Dendritic cell treated with granulocyte-macrophage colony-stimulating factor and Interleukin-4, amounts not matched to agents 40 ng/mL and 50 ng/mL, for 4 days (primary cell): ENCODE results near the gene PIK3R6.

ENCODE experiments used
- H3K27ac Mint-ChIP-seq: one replicate; pipeline ENCODE4 v1.8.0; 2022; ENCODE audit warnings: mild to moderate bottlenecking, mixed read lengths
- H3K27me3 Mint-ChIP-seq: one replicate; pipeline ENCODE4 v1.8.0; 2022; ENCODE audit warnings: mild to moderate bottlenecking, mixed read lengths
- H3K36me3 Mint-ChIP-seq: one replicate; pipeline ENCODE4 v1.8.0; 2022; ENCODE audit warnings: low read depth, mixed read lengths
- H3K4me1 Mint-ChIP-seq: one replicate; pipeline ENCODE4 v1.8.0; 2022; ENCODE audit warnings: low read depth, mixed read lengths
- H3K4me3 Mint-ChIP-seq: one replicate; pipeline ENCODE4 v1.8.0; 2022; ENCODE audit warnings: mild to moderate bottlenecking, moderate library complexity, mixed read lengths
- H3K9me3 Mint-ChIP-seq: one replicate; pipeline ENCODE4 v1.8.0; 2022; ENCODE audit warnings: mixed read lengths
- intact Hi-C: fragments of 100-400 bp; cut with micrococcal nuclease; formaldehyde crosslinking; loops from one replicate; pipeline ENCODE4 v1.15.0; 2022

PIK3R6 gene

DNA sequence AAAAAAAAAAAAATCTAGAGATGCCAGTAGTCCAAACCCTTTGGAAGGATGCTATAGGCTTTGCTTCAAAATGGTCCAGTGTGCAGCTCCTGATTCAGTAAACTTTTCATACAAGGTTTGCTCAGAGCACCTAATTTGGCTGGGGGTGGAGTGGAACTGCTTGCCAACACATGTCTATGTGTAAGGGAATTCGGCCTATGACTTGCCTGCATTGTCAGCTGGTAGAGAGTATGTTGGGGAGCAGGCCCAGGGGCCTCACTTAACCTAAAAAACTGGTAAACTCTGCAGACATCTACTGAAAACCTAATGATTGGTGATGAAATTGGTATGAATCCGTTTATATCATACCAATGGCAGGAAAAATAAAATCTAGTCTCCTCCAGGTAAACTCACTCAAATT lies 66.8 kb downstream of the PIK3R6 start:
- Mint-ChIP-seq H3K27me3 (no peaks in the 10 kb centered on the region), H3K9me3 (no peaks in the 10 kb centered on the region), H3K36me3 (peaks cover 87% of the 10 kb centered on the region), H3K4me3 (no peak overlapping the region), H3K27ac (no peak overlapping the region), H3K4me1 (peaks cover 9% of the 10 kb centered on the region)
- intact Hi-C loops = loop anchor here (10.0 kb wide), 1 partner anchor 94 kb away; no protein-coding TSS in a partner anchor

DNA sequence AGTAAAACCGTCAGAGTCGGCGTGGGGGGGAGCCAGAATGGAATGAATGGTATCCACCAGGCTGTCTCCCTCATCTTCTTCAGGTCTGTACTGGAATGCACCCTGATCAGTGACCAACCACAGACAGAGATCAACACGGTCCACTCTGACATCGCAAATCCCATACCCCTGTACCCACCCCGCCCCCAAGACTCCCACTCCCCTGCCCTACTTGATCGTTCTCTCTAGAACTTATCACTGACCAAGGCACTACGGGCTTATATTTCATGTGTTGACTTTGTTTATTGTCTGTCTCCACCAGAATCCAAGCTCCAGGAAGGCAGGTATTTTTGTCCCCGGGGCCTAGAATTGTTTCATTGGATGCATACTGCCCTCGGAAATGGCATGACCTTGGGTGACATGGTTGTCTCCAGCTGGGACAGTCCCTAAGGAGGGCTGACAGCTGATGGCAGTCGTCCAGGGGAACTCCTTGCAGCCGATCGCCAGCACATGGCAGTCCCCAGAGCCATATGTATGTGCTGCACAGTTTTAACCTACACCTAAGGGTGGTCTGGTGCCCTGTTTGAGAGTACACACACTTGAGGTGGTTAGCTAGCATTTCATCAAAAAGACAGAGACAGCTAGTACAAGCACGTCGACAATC lies 67.8 kb downstream of the PIK3R6 start:
- no peaks in the 10 kb centered on the region for H3K9me3 Mint-ChIP-seq
- H3K4me3 Mint-ChIP-seq = no peak overlapping the region
- intact Hi-C loops = loop anchor here (10.0 kb wide), 1 partner anchor 95 kb away; no protein-coding TSS in a partner anchor
- peaks cover 14% of the 10 kb centered on the region for H3K4me1 Mint-ChIP-seq
- no peak overlapping the region for H3K27ac Mint-ChIP-seq
- H3K36me3 Mint-ChIP-seq = peaks cover 87% of the 10 kb centered on the region
- no peaks in the 10 kb centered on the region for H3K27me3 Mint-ChIP-seq

- Mint-ChIP-seq H3K36me3 (peaks cover 82% of the 10 kb centered on the region), H3K4me3 (no peak within 1 kb of the TSS), H3K27me3 (no peaks in the 10 kb centered on the region), H3K9me3 (no peaks in the 10 kb centered on the region), H3K27ac (peak within 1 kb of the TSS; percentile 1), H3K4me1 (peaks cover 21% of the 10 kb centered on the region)
- intact Hi-C loops = no loop called here
Observed at GRCh38 chr17:8798846-8799569, 68.5 kb downstream of the PIK3R6 start, which contains the start of gene MFSD6L. TSS of gene MFSD6L (minus strand) at chr17:8799365. CDS start at chr17:8799120, 245 bp downstream.

GRCh38 chr17:8798176-8798845 lies 69.2 kb downstream of the PIK3R6 start:
- intact Hi-C loops = no loop called here
- peaks cover 75% of the 10 kb centered on the region for H3K36me3 Mint-ChIP-seq
- peaks cover 28% of the 10 kb centered on the region for H3K4me1 Mint-ChIP-seq
- peak overlapping the region; percentile 1 for H3K27ac Mint-ChIP-seq
- no peaks in the 10 kb centered on the region for H3K9me3 Mint-ChIP-seq
- H3K27me3 Mint-ChIP-seq = no peaks in the 10 kb centered on the region
- H3K4me3 Mint-ChIP-seq = no peak overlapping the region

DNA sequence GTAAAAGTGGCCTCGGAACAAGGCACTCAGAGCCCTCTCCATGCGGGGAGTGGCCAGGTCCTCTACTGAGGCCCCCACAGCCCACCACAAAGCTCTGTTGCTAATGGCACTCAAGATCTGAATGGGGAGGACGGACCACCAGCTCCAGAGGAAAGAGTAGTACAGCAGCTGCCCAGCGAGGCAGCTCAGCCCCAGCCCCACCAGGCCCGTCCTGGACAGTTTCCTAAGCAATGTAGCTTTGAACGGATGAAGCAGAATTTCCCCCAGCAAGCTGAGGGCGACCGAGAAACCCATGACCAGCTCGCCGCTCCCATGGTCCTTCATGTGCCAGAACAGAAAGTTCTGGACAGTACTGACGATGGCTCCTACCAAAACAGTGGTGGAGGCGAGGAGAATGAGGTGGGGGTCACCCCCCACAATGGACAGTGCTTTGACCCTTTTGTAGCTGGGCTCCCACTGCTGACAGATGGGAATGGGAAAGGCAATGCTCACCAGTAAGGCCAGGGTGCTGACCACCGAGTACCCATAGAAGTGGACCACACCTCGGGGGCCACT lies 69.8 kb downstream of the PIK3R6 start:
- Mint-ChIP-seq H3K27me3 (no peaks in the 10 kb centered on the region), H3K9me3 (no peaks in the 10 kb centered on the region), H3K27ac (peak overlapping the region; percentile 60), H3K4me1 (peaks cover 32% of the 10 kb centered on the region), H3K36me3 (peaks cover 69% of the 10 kb centered on the region), H3K4me3 (no peak overlapping the region)
- intact Hi-C loops = no loop called here

- H3K36me3 Mint-ChIP-seq = peaks cover 38% of the 10 kb centered on the region
- no peaks in the 10 kb centered on the region for H3K27me3 Mint-ChIP-seq
- peaks cover 8% of the 10 kb centered on the region for H3K9me3 Mint-ChIP-seq
- peaks cover 49% of the 10 kb centered on the region for H3K4me1 Mint-ChIP-seq
- intact Hi-C loops = no loop called here
- H3K4me3 Mint-ChIP-seq = no peak overlapping the region
- peak overlapping the region; percentile 65 for H3K27ac Mint-ChIP-seq
Observed at GRCh38 chr17:8794636-8795035, 72.8 kb downstream of the PIK3R6 start.

GRCh38 chr17:8793649-8794048 lies 73.8 kb downstream of the PIK3R6 start:
- H3K27ac Mint-ChIP-seq = peak overlapping the region; percentile 65
- intact Hi-C loops = no loop called here
- no peaks in the 10 kb centered on the region for H3K27me3 Mint-ChIP-seq
- H3K9me3 Mint-ChIP-seq = peaks cover 8% of the 10 kb centered on the region
- H3K4me3 Mint-ChIP-seq = no peak overlapping the region
- H3K36me3 Mint-ChIP-seq = peaks cover 29% of the 10 kb centered on the region
- H3K4me1 Mint-ChIP-seq = peaks cover 52% of the 10 kb centered on the region

GRCh38 chr17:8792646-8793045 lies 74.8 kb downstream of the PIK3R6 start:
- intact Hi-C loops = no loop called here
- Mint-ChIP-seq H3K4me3 (no peak overlapping the region), H3K27ac (peak overlapping the region; percentile 16)

DNA sequence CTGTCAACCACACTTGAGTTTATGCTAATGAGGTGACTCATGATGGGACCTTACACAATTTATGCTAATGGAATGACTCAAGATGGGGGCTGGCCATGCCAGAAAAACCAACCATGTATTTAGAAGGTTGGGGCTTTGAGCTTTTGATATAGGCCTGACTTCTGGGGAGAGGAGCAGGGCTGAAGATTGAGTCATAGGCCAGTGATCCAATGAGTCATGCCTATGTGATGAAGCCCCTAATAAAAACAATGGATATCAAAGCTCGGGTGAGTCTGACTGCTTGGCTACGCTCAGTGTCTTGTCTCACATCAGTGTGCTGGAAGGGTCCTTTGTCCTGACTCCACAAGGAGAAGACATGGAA lies 75.6 kb downstream of the PIK3R6 start:
- Mint-ChIP-seq H3K36me3 (peaks cover 11% of the 10 kb centered on the region), H3K27ac (peak overlapping the region; percentile 16), H3K4me1 (peaks cover 52% of the 10 kb centered on the region), H3K27me3 (no peaks in the 10 kb centered on the region), H3K9me3 (peaks cover 8% of the 10 kb centered on the region), H3K4me3 (no peak overlapping the region)
- intact Hi-C loops = no loop called here

More at GRCh38 chr17:8792646-8793045, 74.8 kb downstream of the PIK3R6 start:
- H3K27me3 Mint-ChIP-seq = no peaks in the 10 kb centered on the region
- peaks cover 19% of the 10 kb centered on the region for H3K36me3 Mint-ChIP-seq
- H3K9me3 Mint-ChIP-seq = peaks cover 8% of the 10 kb centered on the region
- peaks cover 52% of the 10 kb centered on the region for H3K4me1 Mint-ChIP-seq

- Mint-ChIP-seq H3K4me3 (no peak overlapping the region), H3K27me3 (no peaks in the 10 kb centered on the region), H3K36me3 (peaks cover 6% of the 10 kb centered on the region), H3K4me1 (peaks cover 52% of the 10 kb centered on the region), H3K27ac (no peak overlapping the region), H3K9me3 (peaks cover 8% of the 10 kb centered on the region)
- intact Hi-C loops = no loop called here
Observed at GRCh38 chr17:8791248-8791909, 76.1 kb downstream of the PIK3R6 start.

DNA sequence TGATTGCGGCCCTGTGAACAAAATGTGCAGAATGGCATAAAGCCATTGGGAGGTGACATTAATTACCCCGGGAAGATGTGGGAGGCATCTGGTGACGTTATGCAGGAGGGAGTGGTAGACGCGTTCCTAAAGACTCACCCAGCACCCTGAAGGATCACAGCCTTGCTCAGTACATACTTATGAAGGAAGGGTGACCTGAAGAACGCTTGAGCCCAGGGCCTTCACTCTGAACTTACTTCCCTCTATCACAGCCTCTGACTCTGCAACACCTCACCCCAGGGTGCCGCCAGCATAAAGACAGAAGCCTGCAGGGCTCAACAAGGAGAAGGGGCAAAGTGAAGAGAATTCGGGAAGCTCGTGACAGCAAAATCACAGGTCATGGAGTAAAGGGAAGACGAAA lies 77.7 kb downstream of the PIK3R6 start:
- Mint-ChIP-seq H3K9me3 (peaks cover 8% of the 10 kb centered on the region), H3K4me1 (peaks cover 44% of the 10 kb centered on the region), H3K27me3 (no peaks in the 10 kb centered on the region), H3K36me3 (no peaks in the 10 kb centered on the region), H3K27ac (peak overlapping the region; percentile 11), H3K4me3 (no peak overlapping the region)
- intact Hi-C loops = loop anchor here (10.0 kb wide), 1 partner anchor 215 kb away; no protein-coding TSS in a partner anchor

- Mint-ChIP-seq H3K27me3 (no peaks in the 10 kb centered on the region), H3K9me3 (peaks cover 8% of the 10 kb centered on the region), H3K36me3 (no peaks in the 10 kb centered on the region), H3K27ac (no peak overlapping the region), H3K4me3 (no peak overlapping the region), H3K4me1 (peaks cover 37% of the 10 kb centered on the region)
- intact Hi-C loops = loop anchor here (10.0 kb wide), 1 partner anchor 214 kb away; no protein-coding TSS in a partner anchor
Observed at GRCh38 chr17:8788998-8789397, 78.5 kb downstream of the PIK3R6 start.
